ENCODE data around the gene ARHGAP22.

The ARHGAP22 gene

DNA sequence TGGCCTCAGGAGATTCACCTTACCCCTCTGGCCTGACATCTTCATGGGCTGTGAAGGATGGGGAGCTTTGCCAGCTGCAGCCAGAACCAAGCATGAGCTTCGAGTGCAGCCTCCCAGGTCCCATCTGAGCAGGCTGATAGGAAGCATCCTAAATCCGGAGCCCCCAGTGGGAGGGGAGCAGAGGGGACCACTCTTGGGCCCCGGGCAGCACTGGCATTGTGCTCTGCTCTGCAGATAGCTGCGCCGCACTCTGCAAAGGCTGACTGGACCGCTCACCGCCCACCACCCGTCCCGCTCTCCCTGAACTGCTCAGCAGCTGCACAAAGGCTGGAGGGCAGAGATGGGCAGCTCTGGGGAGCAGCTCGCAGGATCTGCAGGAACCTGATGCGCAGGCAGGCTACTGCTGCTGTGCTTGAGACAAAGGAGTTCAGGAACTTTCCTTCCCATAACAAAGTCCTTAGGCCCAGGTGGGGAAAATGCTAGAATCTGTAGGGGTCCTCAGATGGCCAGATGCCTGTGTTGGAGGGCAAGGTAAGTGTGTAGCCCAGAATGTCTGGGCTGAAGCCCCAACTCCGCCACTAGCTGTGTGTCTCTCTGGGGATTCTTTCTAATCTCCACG is 51.8 kb downstream of the ARHGAP22 start:
- no peak for DNase-seq (ENCODE audit: low read depth in 2 of 2)

- DNase-seq (ENCODE audit: low read depth in 2 of 2): peak in 1 of 2 donors; percentile 5
Measured at GRCh38 chr10:48551861-48552591, 52.8 kb downstream of the ARHGAP22 start.

GRCh38 chr10:48550977-48551376 is 53.9 kb downstream of the ARHGAP22 start:
- no peak for DNase-seq (ENCODE audit: low read depth in 2 of 2)

DNA sequence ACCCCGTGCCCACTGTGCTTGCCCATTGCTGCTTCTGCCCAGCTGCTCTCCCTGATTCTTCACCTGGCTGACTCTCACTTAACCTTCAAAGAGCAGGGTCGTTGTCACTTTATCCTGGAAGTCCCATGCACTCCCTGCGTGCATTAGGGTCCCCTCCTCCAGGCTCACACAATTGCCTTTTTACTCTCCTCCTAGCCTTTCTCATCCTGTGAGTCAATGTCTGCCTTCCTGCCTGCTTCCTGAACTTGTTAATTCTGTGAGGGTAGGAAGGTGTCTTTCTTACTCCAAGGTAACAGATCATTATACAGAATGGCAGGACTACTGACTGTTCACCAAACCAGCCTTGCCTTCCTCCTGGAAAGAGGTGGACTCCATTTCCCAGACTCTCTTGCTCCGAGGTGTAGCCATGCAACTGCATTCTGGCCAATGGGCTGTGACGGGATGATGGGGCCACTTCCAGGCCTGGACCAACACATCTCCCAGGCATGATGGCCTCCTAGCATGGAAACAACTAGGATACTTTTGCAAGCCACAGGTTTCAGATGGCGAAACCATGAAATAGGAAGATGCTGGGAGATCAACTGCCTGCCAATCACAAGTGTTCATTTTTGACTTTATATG is 54.7 kb downstream of the ARHGAP22 start:
- no peak for DNase-seq (ENCODE audit: low read depth in 2 of 2)

DNA sequence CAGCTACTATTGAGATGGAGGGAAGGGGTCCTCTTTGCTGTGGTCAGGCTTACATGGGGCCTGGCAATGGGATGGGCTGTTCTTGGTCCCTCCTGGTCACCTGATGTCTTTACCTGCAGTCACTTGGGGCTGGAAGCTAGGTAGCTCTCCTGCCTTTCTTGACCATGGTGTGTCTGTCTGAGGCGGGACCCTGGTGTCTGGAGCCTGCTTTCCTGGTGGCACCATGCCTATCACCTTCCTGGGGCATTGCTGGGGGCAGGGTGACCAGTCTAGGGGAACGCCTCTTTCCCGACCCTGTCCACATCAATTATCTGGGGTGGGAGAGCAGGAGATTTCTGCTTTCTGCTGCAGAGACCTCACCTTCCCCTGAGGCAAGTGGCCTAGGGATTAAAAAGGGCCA is 55.6 kb downstream of the ARHGAP22 start:
- no peak for DNase-seq (ENCODE audit: low read depth in 2 of 2)

GRCh38 chr10:48548531-48549135 is 56.2 kb downstream of the ARHGAP22 start:
- DNase-seq (ENCODE audit: low read depth in 2 of 2): no peak

GRCh38 chr10:48547981-48548380 is 56.9 kb downstream of the ARHGAP22 start:
- DNase-seq (ENCODE audit: low read depth in 2 of 2): no peak

GRCh38 chr10:48547061-48547895 is 57.6 kb downstream of the ARHGAP22 start:
- no peak for DNase-seq (ENCODE audit: low read depth in 2 of 2)

- no peak for DNase-seq (ENCODE audit: low read depth in 2 of 2)
Measured at GRCh38 chr10:48545462-48546145, 59.3 kb downstream of the ARHGAP22 start.

DNA sequence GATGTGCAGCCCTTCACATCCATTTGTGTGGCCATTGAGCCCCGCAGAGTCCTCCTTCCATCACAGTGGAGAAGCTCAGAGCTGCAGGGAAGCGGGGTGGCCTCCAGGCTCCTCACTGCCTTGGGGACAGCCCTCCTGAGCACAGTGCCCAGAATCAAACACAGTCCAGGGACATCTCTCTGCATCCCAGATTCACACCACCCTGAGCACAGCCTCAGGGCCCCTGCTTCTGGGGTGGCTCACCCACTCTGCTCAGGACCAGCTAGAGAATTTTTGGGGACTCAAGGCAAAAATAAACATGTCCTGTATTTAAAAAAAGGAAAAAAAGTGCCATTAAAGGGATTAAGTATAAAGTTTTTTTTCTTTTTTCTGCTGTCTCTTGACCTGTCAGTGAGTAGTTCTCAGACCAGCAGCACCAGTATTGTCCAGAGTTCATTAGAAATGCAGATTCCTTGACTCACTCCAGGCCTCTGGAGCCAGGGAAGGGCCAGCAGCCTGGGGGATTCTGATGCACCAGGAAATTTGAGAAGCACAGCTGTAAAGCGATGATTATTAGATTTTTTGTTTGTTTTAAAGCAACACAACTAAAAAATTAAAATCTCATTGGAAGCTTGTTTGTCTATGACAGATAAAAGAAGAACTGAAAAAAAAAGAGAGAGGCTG is 61.6 kb downstream of the ARHGAP22 start:
- DNase-seq (ENCODE audit: low read depth in 2 of 2): no peak

DNA sequence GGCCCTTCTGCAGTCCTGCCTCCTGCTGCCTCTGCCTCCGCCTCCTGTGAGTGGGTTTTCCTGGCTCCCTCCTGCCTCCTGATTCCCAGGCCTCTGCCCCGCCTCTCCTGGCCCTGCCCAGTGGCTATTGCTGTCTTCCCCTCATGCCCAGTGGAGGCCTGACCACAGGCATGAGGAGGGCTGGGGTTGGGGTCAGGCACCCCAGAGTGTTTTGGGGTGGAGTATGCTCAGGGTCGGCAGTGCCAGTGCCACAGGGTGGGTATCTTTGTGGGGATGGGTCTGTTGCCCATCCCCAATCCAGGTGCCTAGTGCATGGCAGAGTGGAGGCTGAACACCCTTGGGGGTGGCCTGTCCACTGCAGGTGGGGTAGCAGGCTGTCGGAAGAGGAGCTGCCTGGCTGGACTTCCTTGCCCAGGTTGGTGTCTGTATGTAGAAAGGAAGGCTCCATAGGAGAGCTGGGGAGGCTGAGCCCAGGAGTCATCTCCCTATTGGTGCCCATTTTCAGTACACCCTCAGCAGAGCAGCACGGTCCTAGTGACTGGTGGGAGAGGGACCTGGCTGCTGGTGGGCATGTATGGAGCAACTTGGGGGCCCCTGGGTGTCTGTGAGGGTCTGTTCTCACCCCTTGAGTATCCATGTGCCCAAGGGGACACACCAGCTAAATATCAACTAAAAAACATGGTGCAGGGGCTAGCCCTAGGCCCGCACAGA is 62.2 kb downstream of the ARHGAP22 start:
- no peak for DNase-seq (ENCODE audit: low read depth in 2 of 2)

GRCh38 chr10:48541144-48541795 is 63.6 kb downstream of the ARHGAP22 start:
- DNase-seq (ENCODE audit: low read depth in 2 of 2): no peak

DNA sequence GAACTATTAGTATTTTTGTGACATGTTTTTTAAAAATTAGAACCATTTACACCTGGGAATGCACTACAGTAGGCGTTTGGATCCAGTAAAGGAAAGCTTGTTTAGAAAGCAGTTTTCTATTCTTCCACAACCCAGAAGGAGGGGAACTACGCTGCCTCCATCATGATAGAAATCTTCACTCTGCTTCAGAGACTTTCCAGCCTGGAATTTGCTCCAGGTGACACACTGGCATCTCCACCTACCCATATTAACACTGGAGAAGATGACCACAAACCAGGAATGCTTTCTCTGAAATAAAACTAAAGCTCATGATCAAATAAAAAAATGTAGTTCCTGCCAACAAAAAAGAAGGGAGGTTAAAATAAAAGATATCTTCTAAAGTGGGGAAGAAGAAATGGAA is 66.3 kb downstream of the ARHGAP22 start:
- no peak for DNase-seq (ENCODE audit: low read depth in 2 of 2)

- DNase-seq (ENCODE audit: low read depth in 2 of 2): no peak
Measured at GRCh38 chr10:48536916-48537890, 67.7 kb downstream of the ARHGAP22 start.

DNA sequence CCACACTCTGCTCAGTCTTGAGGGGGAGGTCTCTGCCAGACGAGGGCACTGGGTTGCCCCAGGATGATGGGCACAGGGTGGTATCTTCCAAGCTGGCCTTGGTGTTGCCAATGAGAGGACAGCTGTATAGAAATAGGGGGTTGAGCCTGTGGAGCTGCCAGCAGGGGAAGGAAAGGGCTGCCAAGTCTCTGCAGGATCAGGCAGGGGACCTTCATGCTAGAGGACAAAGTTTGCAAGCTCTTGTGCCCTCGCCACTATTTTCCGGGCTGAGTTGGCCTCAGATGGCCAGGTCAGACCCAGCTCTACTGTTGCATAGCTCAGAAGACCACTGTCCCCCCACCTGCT is 68.7 kb downstream of the ARHGAP22 start:
- DNase-seq (ENCODE audit: low read depth in 2 of 2): no peak

- no peak for DNase-seq (ENCODE audit: low read depth in 2 of 2)
Measured at GRCh38 chr10:48535416-48536155, 69.3 kb downstream of the ARHGAP22 start.

GRCh38 chr10:48533951-48534720 is 70.7 kb downstream of the ARHGAP22 start:
- DNase-seq (ENCODE audit: low read depth in 2 of 2): no peak
